ENCODE measurements around the gene SRSF12.
"Not testable (repeated sequence)": the region's sequence is repeated elsewhere in the genome, so short reads cannot be mapped to it uniquely, and the experiment has no call there.

Gene SRSF12

DNA sequence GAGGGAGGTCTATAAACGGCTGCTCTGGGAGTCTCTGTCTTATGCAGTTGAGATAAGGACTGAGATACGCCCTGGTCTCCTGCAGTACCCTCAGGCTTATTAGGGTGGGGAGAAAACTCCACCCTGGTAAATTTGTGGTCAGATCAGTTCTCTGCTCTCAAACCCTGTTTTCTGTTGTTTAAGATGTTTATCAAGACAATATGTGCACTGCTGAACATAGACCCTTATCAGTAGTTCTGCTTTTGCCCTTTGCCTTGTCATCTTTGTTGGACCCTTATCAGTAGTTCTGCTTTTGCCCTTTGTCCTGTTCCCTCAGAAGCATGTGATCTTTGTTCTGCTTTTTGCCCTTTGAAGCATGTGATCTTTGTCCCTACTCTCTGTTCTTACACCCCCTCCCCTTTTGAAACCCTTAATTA lies 10.4 kb upstream of the SRSF12 start:
- DNase-seq = not testable (repeated sequence)

DNA sequence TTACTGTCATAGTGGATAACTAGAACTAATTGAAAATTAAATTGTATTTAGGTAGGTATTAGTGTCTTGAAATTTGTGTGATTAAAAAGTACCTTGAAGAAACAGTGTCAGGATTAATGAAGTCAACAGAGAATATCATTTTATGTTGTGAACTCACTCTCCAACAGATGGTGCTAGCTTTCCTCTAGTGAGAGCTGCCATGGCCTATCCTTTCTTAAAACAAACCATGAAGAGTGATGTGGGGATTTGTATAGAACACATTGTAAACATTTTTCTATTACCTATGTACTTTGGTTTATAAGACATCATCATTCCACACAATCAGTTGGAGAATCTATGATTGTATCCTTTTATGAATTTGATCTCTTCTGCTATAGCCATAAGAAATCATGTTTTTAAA lies 4.8 kb upstream of the SRSF12 start:
- DNase-seq = peak; percentile 34

DNA sequence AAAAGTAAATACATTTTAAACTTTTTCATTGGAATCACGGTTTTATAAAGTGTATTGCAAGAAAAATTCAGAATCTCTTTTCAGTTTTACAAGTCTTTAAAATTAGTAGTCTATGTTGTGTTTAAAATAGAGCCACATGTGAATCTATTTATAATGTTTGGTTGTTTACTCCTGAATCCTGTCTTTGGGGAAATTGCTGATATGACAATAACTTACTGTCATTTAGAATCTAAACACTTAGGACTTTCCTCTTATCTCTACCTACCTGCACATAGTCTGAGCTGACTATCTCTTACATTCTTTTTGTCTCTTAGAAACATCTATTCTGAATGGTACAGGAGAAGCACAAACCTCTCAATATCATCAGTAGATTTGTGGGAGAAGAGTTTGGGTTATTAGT lies 4.1 kb upstream of the SRSF12 start:
- DNase-seq = no peak

DNA sequence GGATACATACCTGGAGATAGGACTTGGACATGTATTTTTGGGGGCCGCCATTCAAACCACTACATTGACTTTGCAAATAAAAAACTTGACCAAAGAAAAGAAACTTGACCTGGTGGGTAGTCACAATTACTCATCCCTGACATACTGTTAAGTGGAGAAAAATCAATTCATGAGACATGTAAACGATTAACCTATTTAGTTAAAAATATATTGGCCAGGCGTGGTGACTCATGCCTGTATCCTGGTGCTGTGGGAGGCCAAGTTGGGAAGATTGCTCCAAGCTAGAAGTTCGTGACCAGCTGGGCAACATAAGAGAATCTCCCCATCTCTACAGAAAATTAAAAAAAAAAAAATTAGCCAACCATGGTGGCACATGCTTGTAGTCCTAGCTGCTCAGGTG lies 2.5 kb upstream of the SRSF12 start:
- peak; percentile 56 for DNase-seq

DNA sequence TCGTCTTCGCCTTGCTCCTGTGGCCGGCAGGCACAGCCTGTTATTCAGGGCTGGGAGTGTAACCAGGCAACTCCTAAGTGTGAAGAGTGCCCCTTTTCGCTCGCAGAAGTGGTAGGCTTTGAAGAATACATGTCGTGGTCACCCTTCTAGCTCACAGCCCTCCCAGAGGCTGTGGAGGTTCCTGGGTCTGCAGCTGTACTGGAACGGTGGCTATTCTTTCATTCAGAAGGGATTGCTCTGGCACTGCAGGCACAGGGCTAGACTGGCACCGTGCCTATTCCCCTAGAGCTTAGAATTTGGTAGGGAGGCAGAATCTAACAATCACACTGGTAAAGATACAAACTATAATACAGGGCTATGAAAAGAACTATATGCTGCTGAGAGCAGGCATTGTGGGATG lies 1.1 kb upstream of the SRSF12 start:
- no peak for DNase-seq

DNA sequence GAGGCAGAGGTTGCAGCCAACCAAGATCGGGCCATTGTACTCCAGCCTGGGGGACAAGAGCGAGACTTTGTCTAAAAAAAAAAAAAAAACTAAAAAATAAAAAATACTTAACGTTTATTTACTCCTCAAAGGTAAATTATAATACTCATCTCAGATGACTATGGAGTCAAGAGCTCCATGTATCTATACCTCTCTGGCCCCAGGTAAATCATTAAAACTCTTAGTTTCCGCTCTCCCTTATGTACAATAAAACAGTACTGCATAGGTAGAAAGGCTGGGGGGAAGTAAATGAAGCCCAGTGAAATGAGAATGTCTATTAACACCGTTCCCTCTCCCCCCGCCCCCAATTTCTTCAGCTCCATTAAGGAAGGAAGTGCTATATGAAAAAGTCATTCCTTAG lies 1.2 kb downstream of the SRSF12 start:
- no peak for DNase-seq

DNA sequence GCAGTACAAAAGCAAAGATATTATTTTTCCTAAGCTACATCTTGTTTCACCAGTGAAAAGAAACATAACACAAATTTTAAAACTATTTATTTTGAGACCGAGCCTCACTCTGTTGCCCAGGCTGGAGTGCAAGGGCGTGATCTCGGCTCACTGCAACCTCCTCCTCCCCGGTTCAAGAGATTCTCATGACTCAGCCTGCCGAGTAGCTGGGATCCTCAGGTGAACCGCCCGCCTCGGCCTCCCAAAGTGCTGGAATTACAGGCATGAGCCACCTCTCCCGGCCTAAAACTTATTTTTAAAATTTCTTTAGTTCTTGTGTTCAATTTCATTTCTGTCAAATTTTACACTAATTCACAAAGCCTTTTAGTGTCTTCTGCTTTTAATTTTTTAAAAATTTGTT lies 5.9 kb downstream of the SRSF12 start:
- no peak for DNase-seq

DNA sequence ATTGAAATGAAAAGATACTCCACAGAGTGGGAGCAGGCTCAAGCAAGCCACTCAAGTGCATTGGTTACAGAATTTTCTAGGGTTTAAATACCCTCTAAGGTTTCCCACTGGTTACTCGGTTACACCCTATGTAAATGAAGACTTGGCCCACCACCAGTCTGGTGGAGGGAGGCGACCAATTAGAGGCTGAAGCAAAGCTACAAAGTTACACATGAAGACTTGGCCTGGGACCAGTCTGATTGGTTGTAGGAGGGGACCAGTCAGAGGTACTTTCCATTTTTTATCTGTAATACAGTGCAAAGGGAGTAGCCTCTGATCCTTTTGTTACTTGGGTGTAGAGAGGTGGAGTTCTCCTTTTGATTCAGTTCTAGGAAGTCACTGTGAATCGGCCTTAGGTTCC lies 7.6 kb downstream of the SRSF12 start:
- no peak for DNase-seq

DNA sequence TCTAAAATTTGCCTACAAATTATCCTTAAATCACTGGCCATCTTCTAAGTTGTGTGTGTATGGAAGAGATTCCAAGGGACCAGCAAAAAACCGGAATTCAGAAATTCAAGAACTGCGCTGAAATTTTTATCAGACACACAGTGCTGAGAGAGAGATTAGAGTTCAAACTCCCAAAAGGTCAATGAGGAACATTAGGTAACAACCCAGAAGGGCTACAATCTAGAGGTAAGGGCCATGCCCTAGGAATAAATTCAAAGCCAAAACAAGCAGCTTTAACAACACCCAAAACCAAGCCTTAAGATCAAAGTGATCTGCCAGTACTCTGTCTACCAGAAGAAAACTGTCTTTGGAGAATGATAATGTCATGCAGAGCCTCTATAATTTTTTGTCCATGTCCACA lies 17.8 kb downstream of the SRSF12 start:
- peak; percentile 34 for DNase-seq

DNA sequence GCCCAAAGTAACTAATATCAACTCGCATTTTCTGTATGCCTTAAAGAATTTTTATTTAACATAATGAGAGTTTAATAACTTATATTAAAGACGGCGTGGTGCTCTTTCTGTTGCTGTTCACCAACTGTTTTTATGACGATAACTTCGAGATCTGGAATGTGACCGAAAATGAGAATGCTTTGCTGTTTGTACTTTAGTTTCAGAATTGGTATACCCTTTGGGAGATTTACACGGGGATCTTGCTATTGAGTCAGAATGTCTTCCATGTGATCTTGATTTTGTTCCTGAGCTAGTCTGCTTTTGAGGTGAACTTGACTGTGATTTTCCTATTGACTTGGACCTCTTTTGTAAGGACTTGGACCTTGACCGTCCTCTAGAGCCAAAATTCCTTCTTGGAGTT lies 19.4 kb downstream of the SRSF12 start:
- no peak for DNase-seq

DNA sequence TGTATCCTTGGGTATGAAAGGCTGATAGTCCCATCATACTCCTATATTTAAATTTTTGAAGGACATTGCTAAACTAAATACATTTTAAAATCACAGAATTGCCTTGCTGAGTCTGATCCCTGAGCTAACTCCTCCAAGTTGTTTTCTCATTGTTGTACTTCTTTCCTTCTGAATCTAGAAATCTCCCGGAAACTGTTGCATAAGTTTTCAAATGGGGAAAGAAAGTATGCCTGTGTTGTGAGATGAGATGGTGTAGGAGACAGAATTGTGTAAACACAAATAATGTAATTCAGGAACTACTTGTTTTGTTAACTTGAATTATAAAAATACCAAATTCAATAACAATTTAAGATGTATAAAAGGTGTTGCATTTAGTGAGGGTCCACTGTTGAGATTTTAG lies 30.0 kb downstream of the SRSF12 start:
- DNase-seq = no peak

DNA sequence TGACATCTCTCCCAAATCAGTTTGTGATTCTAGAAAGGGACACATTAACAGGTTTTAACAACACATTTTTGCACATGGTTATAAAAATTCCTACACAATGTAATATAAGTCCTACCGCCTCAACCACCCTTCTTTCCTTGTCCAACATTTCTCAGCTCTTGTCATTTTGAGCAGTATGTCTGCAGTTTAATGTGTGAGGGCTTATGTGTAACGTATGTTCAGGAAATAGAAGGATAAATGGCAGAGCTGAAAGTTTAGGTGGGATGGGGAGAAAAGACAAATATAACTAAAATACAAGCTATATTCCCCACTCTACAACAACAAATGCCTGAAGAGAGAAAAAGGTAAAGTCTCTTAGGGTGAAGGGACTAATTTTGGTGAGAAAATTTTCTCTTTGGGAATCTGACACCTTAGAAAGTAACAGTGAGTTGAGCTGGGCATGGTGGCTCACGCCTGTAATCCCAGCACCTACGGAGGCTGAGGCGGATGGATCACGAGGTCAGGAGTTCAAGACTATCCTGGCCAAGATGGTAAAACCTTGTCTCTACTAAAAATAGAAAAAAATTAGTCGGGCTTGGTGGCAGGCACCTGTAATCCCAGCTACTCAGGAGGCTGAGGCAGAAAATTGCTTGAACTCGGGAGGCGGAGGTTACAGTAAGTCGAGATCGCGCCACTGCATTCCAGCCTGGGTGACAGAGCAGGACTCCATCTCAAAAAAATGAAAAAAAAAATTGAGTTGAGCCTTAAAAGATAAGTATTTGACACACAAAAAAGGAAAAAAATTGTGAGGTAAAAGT lies 32.3 kb downstream of the SRSF12 start:
- no peak for DNase-seq

DNA sequence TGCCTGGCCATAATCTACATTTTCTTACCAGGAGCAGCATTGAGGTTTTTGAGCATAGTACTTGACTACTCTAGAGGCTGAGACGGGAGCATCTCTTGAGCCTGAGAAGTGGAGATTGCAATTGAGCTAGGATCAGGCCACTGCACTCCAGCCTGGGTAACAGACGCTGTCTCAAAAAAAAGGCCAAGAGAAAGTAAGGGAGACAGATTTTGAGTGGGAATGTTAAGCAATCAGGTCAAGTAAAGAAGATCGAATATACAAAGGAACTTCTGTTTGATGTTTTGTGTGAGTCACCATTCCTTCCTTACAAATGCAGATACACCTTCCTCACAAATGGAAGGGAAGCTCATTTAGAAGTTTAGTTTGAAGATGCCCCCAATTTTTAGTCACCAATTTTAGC lies 32.9 kb downstream of the SRSF12 start:
- DNase-seq = no peak

DNA sequence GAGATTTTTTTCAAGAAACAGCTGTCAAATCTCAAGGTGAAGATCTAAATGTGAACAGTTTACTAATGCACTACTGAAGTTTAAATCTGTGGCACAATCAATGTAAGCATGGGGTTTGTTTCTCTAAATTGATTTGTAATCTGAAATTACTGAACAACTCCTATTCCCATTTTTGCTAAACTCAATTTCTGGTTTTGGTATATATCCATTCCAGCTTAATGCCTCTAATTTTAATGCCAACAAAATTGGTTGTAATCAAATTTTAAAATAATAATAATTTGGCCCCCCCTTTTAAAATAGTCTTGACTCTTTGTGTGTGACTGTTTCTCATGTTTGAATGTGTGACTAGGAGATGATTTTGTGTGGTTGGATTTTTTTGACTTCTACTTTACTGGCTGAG lies 33.3 kb downstream of the SRSF12 start:
- no peak for DNase-seq

DNA sequence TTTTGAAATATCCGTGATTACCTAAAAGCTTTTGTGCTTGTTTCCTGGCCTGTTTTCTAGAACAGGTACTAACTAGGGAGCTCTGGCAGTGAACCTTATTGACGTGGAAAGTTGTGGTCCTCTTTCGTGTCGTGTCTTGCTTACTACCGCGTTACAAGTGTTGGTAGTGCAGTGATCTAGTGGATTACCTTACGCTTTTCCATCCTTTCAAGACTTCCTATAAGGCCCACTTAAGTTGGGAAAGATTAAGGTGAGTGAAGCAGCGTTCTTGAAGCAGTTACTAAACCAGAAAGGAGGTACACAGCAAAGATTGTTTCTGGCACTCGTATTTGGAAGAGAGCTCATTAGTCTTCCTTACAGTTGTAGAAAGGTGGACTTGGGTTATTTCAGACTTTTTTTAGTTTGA lies 35.4 kb downstream of the SRSF12 start:
- peak; percentile 32 for DNase-seq

DNA sequence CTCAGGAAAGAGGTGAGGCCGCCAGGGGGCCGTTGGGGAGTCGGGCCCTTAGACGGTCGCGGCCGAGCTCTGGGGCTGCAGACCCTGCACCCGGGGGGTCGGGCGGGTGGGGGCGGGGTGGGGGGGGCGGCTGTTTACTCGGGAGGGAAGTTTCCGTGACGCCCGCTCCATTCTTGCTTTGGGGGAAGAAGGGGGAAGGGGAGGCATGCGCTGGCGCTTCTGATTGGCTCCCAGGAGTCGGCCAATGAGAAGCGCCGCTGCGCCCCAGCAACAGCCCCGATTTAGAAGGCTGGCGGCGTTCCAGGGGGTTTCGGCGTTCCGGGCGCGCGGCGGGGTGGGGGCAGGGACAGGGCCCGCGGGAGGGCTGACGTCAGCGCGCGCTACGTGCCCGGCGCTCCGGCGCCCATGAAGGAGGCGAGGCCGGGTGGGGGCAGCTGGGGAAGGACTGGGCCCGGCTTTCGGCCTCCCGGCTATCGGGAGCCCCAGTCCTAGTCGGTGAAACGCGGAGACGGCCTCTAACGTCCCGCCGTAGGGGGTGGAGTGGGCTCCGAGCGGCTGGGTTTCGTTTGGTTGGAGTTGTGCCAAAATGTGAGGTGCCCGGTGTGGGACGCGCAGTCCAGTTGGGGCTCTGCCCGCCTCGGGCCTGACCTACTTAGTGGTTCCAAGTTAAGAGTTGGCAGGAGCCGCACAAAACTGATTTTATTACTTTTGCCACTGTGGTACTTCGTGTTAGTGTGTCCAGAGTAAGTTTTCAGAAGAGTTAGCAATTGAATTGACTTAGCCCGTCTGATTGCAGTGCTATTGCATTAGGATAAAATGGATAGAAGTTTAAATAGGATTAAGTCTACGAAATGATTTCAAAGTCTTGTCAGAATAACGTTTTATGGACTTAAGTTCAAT lies 36.2 kb downstream of the SRSF12 start:
- peak; percentile 97 for DNase-seq

DNA sequence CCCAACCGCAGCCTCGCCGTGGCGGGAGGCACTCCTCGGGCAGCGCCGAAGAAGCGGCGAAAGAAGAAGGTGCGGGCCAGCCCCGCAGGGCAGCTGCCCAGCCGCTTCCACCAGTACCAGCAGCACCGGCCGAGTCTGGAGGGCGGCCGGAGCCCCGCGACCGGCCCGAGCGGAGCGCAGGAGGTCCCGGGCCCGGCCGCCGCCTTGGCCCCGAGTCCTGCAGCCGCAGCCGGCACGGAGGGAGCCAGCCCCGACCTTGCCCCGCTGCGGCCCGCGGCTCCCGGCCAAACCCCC lies 36.8 kb downstream of the SRSF12 start:
- DNase-seq = no peak

DNA sequence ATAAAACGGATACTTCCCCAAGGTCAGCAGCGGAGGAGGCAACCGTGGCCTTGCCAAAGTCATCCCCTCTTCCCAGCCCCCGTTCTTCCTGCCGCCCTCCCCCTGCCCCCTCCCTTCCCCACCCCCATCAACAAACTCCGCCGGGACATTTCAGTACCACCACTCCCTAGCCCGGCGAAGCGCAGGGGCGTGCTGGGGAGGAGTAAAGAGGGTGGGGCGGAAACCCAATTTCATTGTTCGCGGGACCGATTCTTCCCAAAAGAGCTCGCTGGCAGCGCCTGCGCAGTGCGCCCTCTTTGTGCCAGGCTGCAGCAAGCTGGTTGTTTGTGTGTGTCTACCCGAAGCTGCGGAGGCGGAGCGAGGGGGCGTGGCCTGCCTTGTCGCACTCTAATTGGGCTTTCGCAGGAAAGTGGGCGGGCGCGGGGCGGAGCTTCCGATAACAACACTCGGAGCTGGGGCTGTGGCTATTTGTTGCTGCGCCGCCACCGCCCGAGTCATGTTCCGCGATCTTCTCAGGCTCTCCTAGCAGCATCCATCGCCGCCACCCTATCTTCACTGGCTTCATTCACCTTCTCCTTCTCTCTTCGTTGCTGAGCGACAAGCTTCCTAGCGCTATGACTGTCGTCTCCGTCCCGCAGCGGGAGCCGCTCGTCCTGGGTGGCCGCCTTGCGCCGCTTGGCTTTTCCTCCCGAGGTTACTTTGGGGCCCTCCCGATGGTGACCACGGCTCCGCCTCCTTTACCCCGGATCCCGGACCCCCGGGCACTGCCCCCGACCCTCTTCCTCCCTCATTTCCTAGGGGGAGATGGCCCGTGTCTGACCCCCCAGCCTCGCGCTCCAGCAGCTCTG lies 37.4 kb downstream of the SRSF12 start, which contains the start of gene PNRC1:
PNRC1 (plus strand) TSS at position 471 of the 848 bp plus-strand sequence; CDS start at position 615, 144 bp downstream.
- peak; percentile 99 for DNase-seq

DNA sequence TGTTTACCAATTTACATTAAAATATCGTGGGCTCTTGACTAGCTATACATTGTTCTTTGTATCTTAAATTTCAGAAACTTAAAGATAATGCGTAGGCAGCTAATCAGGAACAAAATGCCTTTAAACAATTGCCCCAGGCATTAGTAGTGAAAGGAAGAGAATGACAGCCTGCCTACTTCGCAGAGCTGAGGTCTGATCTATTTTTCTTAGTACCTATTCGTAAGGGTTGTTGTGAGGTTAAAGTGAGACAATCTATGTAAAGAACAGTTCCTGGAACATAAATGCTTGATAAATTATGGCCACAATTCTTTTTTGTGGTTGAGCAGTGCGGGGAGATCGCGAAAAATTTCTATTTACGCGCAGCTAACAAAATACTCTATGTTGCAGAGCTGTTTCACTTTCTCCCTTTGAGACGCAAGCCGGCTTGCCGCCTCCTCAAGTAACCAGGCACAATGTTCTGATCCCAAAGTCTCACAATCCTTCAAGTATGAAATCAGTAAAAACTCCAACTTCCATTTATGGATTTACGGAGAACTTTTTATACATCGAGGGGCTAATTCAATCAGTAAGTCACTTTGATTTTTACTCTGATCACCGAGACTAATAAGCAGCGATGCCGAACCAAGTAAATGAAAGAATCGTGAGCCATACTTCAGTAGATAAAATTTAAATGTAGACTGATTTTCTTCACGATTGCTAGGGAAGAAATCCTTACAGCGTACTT lies 38.2 kb downstream of the SRSF12 start:
- DNase-seq = peak; percentile 65

DNA sequence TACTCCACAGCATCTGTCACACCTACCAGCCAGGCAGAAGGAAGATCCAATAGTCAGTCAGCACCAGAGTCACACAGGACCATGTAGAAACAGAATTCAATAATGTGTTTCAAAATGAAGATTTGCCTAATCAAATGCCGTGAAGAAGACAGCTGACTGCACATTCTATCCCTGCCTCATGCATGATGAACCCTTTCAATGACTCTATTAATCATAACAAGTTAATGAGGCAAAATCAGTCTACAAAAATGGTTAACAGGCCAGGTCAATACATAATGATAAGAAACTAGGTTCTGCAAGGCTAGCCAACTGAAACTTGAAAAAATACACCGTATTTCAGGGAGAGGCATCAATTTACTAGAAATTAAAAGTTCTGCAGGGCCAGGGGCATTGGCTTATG lies 44.0 kb downstream of the SRSF12 start:
- DNase-seq = no peak

DNA sequence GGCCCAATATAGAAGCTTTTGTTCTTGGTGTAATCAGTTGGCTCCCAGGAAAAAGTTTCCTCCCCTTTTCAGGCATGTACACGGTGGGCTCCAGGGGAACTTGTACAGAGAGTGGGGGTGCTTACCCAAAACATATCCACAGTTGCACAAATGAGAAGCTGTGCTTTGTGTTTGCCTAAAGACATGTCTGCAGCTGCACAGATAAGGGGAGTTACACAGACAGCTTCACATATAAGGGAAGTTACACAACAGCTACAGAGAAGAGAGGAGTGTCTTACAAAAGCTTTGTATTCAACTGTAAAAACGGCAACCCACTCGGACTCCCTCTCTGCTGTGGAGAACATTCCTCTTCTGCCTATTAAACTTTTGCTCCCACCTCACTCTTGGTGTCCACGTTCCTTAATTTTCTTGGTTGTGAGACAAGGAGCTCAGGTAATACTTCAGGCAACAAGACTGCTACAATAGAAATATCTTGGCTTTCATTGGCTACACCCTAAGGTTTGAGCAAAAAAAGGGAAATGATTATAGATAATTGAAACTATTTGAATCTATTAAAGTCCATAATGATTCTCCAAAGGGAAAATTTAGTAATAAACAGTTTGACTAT lies 44.8 kb downstream of the SRSF12 start:
- DNase-seq = no peak

DNA sequence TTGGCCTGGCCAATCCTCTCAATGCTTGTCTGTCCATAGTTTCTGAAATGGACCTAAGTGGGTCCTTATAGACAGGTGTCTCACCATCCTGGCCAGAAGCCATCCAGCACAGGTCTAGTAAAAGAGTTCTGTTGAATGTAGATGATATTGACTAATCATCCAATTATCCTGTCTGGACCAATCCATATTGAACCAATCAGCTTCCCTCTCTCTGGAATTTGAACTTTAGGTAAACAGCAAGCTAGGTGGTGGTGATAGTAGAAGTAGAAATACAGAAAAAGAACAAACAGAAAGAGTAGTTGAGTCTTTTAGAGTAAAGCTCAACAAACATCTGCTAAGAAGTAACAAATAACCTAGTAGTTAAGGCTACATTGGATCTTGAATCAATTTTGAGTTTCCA lies 46.8 kb downstream of the SRSF12 start:
- no peak for DNase-seq
